ENCODE measurements around the gene TUBB6. TPM values are rescaled to one million over a fixed set of nuclear protein-coding genes. Genes with fewer than 3 reads are reported as not detected.

Gene TUBB6
- 877 and 1,390 TPM in 2 replicates for total RNA-seq

DNA sequence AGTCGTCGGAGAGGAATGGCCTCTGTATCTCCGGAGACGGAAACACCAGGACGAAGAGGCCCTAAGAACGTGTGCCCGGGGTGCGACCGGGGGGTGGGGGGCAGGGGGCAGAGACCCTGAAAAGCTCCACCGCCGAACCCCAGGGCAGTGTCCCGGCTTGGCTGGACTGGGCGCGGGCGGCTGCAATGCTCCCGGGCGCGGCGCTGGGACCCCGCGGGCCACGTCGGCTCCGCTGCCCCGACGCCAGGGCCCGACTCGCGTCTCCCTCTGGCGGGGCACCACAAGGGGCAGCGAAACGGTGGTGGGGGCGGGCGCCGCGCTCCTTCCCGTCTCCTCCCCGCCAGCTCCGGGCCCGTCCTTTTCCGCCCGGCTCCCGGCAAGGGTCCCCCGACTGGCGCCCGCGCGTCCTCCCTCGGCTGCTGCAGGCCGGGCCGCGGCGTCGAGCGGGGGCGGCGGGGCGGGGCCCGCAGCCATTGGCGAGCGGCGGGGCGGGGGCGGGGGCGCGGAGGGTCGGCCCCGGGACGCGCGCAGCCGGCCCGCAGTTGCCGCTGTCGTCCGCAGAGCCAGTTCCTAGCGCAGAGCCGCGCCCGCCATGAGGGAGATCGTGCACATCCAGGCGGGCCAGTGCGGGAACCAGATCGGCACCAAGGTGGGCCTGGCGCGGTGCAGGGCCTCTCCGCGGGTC is at the start of gene TUBB6:
TSS of gene TUBB6 (plus strand) at position 541 of the 685 bp plus-strand sequence. CDS start at position 593, 52 bp downstream.
- DNase-seq, result peak; percentile 93

DNA sequence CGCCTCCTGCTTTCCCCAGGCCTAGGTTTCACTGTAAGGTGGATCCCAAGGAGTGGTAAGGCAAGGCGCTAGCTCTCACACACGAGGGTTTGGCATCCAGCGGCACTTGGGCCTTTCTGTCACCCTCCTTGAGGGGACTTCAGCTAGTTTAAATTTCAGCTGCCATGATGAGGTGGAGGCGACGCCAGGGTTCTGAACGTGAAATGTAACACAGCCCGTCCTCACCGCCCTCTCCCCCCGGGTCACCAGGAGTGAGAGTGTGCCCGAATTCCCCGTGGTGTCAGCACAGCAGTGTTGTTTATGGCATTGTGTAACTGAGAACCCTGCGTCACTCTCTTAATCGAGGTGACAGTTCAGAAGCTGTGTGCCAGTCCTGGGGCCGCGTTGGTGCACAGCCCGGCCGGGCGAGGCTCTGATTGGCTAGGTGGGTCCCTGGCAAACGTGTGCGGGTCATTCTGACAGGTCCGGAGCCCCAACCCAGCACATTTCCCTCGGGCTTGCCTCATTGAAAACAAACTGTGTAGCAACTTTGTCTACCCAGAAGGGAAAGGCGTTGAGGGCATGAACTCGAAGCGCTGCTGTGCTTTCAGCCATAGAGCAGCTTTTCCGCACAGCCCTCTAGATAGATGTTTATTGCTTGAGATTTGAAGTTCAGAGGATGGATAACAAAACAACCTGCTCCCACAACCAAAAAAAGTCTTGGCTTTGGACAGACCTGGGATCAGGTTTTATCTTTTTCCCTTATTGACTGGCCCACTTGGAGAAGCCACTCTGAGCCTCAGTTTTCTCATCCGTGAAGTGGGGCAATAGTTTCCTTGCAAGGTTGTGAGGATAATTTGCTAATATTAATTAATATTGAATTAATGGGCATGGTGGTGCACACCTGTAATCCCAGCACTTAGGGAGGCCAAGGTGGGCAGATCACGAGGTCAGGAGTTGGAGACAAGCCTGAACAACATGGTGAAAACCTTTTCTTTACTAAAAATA is 49.0 kb upstream of the TUBB6 start:
- no peak for DNase-seq

DNA sequence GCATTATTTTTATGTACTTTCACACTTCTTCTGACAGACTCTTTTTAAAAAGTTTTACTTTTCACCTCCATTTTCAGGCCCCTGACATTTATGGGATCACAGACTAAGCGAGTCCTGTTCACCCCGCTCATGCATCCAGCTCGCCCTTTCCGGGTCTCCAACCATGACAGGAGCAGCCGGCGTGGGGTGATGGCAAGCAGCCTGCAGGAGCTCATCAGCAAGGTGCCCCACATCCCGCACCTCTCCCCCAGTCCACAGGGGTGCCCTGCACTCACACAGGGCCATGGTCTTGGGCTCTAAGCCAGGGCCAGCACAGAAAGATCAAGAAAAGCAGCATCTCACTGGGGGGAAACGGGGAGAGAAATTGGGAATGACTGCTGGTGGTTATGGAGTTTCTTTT is 45.3 kb upstream of the TUBB6 start:
- no peak for DNase-seq

DNA sequence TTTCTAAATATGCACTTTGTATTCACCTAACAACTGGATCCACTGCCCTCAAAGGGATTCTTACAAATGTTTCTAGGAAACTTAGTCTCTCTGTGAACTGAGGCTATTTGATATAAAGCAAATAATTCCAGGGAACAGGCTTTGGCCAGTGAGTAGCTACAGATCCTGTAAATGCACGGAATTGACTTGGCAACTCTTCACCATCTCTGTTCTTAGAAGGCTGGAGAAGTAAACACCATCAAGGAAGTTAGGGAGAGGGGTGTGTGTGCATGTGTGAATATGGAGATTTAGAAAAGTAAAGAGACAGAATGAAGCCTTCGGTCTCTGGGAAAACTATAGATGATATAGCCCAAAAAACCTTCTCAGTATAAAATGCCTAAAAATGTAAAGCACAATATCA is 43.2 kb upstream of the TUBB6 start:
- DNase-seq, result no peak

DNA sequence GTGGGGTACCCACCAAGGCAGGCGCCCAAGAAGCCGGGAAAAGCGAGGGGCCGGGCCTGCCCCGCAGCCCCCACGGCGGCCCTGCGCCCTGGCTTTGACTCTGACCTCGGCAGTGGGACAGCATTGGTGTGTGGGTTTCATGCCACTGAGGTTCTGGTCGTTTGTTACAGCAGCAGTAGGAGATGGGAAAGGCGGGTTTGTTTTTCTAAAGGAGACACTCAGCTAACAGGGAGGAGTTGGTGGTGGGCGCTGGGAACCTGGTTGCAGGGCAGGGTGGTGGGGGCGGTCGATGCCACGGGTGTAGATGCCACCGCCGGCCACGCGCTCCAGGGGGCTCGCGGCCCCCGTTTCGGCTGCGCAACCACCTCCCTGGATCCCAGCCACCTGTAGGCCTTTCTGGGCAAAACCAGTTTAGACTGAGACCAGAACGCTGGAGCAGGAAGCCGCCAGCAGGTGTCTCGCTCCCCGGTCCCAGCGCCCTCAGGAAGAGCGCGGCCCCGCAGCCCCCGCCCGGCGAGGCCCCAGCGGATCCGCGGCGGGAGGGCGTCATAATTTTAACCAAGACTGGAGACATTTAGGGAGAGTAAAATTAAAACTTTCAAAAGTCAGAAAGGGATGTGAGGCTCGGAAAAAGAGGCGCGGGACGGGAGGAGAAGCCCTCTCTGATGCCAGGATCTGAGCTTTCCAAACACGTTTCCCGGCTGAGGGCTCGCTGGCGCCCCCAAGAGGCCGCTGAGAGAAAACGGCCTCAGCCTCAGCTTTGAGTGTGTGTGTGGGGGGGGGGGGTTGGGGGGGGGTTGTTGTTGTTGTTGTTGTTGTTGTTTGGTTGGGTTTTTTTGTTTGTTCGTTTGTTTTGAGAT is 36.4 kb upstream of the TUBB6 start:
- peak; percentile 91 for DNase-seq

DNA sequence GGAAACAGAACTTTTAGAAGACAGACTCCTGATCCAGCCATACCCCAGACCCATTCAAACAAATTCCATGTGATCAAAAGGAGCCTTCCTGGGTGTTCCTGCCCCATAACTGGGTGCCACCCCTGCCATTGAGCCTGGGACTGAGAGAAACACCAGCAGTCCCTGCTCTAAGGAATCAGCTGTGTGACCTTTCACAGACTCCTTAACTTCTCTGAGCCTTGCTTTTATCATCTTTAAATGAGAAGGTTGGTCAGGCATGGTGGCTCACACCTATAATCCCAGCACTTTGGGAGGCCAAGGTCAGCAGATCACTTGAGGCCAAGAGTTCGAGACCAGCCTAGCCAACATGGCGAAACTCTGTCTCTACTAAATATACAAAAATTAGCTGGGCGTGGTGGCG is 33.2 kb upstream of the TUBB6 start:
- no peak for DNase-seq

DNA sequence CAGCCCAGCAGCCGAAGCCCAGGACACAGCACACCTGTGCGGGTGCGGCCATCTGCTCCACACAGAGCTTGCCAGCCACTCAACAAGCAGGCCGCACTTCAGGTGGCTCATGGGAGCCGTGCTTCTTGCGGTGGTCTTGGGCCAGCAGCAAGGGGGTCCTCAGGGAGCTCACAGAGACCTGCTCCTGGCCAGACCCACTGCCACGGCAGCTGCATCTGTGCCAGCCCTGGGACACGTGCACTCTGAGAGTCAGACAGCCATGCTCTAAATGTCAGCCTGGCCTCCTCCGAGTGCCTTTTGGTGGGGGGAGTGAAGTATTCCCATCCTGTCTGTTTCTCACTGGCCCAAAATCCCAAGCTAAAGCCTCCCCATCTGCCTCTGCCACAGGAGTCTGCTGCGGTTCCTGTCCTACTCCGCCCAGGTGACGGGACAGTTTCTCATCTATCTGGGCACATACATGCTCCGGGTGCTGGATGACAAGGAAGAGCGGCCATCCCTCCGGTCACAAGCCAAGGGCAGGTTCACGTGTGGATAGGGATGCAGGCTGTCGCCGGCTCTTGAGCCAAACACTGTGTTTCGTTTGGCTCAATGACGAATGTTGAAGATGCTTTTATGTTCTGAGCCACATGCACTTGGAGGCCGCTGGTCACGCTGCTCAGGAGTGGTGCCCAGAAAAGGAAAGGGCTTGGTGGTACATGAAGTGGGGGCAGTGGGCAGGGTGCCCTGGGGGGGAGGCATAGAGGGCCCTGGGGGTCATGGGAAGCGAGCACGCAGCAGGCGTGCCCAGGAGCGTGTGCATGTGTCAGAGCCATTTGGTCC is 31.1 kb upstream of the TUBB6 start:
- no peak for DNase-seq

DNA sequence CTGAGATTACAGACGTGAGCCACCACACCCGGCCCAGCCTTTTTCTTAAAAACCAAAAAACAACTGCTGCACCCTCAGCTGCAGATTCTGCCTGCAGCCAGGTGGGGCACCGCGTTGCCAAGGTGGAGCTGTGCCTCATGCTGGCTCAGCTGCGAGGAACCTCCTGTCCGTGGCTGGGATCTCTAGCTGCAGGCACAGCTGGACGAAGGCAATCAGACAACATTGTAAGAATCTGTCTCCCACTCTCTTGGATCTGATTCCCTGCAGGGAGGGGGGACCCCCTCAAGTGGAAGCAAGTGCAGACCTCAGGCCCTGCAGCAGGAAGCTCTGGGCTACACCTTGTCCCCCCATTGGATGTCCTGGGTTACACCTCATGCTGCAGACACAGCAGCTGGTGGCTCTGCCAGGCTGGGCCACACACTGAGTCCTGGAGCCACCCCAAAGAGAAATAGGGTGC is 29.8 kb upstream of the TUBB6 start:
- peak; percentile 25 for DNase-seq

DNA sequence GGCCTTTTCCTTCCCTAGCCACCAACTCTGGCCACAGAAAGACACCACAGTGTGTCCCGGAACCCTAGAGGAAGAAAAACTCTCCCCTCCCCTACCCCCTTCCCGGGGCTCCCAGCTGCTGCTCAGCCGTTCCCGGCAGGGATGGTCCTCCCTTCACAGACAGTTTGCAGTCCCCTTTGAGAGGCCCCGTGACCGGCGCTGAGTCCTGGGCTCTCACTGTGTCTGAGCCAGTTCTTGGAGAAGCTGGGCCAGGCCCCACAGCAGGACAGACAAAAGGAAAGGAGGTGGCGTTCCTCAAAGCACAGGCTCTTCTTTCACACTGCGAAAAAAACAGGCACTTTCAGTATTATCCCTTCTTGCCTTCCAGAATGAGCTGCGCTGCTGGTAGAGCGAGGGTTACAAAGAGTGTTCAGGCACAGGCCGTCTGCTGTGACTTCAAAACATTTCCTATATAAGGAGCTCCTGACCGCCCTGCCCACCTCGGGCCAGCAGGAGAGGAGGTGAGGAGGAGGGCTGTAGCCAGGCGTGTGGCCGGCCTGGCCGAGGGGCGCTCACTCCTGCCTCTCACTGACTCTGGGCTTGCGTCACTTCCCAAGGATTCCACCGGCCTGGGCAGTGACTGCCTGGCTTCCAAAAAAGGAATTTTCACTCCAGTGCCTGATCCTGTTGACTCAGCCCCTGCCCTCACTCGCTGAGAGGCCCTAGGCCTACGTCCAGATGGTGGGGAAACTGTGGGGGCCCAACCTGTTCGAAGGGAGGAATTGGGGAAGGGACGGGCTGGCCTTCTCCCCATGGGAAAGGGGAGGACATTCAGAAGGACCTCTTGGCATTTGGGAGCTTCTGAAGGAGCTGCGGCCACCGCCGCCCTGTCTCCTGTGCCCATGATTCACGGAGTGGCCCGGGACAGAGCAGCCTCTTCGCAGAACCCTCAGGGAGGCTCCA is 29.0 kb upstream of the TUBB6 start:
- peak; percentile 98 for DNase-seq

DNA sequence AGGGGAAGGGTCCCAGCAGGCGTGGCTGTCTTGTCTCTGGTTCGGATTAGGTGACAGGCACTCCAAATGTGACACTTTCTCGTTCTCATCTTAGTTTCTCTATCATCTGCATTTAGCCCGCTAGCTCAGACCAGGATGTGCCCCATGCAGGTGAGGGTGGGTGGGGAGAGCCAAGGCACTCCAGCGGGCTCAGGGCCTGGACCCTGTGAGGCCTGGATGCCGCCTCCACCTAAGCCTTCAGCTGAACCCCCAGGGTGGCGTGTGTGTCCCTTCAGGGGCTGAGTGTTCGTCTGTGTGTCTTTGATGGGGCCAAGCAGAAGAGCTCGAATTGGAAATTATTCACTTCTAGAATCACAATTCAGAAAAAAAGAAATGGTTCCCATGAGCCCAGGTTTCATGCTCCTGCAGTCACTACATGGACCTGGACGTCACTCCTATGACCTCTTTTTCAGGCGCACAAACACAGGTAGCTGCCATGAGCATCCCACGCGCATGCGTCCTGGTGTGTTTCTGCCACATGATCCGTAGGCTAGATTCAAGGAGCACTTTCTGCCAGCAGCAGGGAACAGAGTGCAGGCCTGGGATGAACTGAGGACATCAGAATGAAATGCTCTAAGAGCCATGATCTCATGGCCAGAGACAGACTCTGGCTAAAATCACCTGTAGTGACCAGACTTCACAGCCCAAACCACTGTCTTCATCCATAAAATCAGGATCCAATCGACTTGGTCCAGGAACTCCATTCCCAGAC is 28.1 kb upstream of the TUBB6 start:
- DNase-seq, result no peak

DNA sequence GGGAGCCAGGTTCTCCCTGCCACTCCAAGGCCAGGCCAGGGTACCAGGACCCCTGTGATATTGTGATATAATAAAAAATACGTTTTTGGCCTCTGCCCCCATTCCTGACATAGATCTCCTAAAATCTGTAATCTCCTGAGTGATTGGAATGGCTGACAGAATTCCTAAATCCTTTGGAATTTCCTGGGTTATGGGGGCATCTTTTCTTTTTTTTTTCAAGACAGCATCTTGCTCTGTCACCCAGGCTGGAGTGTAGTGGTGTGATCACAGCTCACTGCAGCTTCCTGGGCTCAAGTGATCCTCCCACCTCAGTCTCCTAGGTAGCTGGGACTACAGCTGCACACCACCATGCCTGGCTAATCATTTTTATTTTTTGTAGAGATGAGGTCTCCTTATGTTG is 26.2 kb upstream of the TUBB6 start:
- DNase-seq, result no peak

DNA sequence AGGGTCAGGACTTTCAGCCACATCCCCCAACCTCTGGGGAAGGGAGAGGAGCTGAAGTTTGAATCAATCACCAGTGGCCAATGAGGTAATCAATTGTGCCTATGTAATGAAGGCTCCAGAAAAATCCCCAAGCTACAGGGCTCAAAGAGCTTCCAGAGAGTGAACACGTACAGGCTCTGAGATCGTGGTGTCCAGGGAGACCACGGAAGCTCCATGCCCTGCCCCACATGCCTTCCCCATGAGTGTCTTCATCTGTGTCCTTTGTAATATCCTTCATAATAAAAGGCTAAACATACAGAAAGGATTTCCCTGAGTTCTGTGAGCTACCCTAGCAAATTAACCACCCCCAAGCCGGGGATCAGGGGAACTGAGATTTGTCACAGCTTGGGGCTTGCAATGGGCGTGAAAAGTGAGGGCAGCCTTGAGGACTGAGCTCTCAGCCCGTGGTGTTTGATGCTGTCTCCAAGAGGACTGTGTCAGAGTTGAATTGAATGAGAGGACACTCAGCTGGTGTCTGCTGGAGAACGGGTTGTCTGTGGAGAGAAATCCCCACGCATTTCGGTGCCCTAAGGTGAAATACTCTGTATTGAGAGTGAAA is 25.5 kb upstream of the TUBB6 start:
- DNase-seq, result peak; percentile 71

DNA sequence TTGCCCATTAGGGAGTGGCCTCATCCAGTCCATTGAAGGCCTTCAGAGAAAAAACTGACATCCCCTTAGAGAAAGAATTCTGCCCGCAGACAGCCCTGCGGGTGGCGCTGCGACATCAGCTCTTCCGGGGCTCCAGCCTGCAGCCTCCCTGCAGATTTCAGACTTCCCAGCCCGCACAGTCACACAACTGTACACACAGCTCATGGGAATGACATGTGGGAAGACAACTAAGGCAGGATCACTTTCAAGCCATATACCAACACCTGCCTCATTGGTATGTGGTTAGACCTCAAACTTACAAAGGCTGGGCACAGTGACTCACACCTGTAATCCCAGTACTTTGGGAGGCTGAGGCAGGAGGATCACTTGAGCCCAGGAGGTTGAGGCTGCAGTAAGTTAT is 24.8 kb upstream of the TUBB6 start:
- peak; percentile 51 for DNase-seq

DNA sequence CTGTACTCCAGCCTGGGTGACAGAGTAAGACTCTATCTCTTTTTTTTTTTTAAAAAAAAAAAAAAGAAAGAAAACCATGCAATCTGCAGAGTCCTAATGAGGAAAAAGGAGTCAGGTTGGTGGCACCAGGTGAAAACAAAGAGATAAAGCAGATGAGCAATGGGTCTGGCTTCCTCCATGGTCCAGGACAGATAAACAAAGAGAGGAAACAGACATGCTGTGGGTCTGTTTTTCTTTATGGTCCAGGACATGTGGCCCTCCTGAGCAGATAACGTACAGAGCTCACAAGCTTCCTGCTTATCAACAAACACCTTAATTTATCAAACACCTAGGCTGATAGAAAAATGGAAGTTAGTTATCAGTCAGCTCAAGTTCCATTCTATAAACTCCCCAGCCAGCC is 24.4 kb upstream of the TUBB6 start:
- no peak for DNase-seq

DNA sequence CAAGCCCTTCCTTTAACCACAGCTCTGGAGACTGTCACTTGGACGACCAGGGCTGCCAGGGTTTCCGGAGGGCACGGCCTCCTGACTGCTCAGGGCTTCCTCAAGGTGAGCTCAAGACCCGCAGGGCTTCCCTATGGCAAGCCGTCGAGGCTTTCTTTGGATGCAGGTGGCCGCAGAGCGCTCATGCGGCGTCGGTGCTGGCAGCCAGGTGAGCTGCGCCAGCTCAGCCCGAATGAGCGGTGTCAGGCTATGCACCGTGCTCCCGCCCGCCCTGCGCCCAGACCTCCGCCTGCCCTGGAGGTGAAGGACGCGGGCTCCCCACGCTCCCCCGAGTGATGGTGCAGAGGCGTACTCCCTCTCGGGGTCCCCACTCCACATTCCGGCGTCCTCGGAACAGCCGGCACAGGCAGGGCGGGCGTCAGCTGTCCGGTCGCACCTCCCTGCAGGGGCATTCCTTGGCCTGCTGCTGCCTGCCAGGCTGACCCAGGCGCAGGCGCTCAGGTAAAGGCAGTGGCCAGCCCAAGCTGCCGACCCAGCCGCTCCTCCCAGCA is 20.8 kb upstream of the TUBB6 start:
- no peak for DNase-seq

DNA sequence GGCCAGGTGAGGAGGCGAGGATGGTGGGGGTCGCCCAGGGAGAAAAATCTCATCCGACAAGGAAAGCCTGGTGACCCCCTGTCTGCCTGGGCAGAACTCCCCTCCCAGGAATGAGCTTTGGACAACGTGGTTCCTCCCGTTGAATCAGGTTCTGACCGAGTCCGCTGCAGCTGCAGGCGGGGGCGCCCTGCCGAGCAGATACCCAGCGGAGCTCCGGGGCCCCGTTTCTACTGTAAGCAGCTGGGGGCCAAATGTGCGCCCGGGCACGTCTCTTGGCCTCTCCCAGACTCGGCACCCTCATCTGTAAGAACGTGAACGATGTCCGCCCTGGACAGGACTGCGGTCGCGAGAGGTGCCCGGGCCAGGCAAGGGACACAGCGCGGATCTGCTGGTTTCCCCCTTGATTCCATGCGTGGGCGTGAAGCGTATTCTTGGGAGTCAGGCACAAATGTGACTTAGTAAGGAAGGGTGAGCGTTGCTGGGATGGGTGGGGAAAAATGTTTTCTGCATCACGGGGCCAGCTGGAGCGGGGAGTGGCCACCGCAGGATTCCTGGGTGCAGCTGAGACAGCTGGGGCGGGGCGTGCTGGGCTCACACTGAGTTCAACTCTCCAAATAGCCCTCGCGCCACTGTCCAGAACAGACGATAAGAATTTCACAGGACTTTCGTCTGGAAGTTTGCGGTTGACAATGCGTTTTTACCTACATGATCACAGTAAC is 20.2 kb upstream of the TUBB6 start:
- peak; percentile 48 for DNase-seq

DNA sequence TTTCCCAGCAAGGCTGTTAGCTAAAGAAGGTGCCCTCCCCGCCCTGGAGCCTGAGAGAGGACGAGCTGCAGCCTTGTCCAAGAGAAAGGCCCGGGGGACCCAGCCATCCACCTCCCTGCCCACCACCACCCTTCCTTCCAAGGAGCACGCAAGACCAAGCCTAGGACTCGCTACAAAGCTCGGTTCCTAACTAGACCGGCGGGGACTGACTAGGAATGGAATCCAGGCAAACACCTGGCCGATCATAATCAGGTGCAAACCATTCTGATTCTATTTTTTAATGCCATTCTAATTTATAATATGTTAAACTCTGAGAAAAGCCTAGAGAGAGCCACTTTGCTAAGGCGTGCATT is 19.7 kb upstream of the TUBB6 start:
- no peak for DNase-seq

DNA sequence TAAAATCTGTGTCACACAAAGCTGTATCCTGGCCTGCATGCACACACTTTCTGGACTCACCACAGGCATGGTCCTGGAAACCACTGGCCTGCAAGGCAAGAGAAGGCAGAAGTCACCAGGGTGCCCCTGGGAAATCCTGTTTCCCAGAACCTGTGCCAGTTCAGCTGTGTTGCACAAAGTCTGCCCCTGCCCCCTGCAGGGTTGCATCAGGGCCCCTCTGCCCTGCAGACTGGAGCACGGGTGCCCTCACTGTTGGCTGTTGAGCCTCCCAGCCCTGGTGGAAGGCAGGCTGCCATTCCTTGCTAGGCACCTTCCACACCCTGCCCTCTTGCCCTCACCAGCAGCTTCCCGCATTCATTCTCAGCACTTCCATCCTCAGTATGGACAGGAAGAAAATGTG is 18.0 kb upstream of the TUBB6 start:
- no peak for DNase-seq

DNA sequence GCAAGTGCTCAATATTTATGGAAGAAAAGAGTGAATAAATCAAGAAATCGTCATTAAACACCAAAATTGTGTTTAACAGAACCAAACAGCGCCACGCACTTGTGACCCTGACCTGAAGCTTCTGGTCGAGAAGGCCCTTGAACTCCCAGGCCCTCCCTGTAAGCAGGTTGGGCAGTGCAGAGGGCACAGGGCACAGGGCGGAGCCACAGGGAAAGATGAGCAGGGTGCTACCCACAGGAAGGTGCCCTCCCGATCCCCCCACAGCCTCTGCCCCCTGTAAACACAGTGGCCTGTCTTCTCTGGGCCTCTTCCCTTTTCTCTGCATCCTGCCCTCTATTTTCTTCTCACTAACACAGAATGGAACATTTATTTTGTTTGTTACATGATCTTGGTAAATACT is 16.9 kb upstream of the TUBB6 start:
- no peak for DNase-seq
